Measurements from ENCODE around the gene SIGLEC9. TPM values are rescaled to one million over a fixed set of nuclear protein-coding genes. Genes with fewer than 3 reads are reported as not detected.

SIGLEC9 gene
- total and polyA plus RNA-seq, 2 of the 8 experiments (the other 6 are each of a cell fraction or from before 2014, with no cell fraction given), result not detected

DNA sequence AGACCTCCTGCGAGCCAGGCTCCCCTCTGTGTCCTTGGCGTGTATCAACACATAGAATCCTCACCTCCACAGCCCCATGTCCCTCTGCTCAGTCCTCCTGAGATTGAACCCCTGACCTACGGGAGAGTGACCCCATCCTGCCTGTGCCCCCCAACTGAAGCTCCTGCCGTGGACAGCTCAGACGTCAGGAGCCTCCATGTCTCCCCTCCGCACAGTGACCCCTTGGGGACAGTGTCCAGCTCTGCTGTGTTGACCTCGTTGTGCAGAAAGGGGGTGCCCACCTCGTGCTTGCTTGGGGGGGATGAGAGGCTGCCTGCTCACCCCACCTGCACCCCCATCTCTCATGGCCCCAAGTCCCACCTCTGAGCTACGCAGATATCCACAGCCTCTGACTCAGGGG, 490 bp upstream of the SIGLEC9 start:
- Histone ChIP-seq H3K56ac (replicated peaks; ENCODE audit: insufficient read length, low read depth, low read length) (no peak overlapping the region), H4K8ac (ENCODE audit: extremely low read depth, insufficient read depth, low read length) (no peak overlapping the region), H3K14ac (ENCODE audit: insufficient read length) (no peak overlapping the region), H2BK20ac (ENCODE audit: low read length) (no peak overlapping the region), H2BK120ac (replicated peaks; ENCODE audit: low read depth, low read length) (no peak overlapping the region), H3K36me3 (ENCODE audit: control insufficient read depth in 2 of 4, insufficient read depth in 4 of 4, low read length in 3 of 4) (no peaks in the 10 kb centered on the region), H3K23me2 (ENCODE audit: low read depth, low read length) (no peaks in the 10 kb centered on the region; the same call in 1 of the 2 replicates), H3K79me2 (ENCODE audit: control insufficient read depth in 1 of 2, insufficient read depth in 2 of 2, low read length in 2 of 2) (no peaks in the 10 kb centered on the region), H2BK15ac (ENCODE audit: low read length) (no peak overlapping the region), H2BK5ac (ENCODE audit: low read depth, low read length) (no peak overlapping the region), H3K23ac (ENCODE audit: insufficient read length) (no peak overlapping the region), H3K18ac (ENCODE audit: extremely low read depth, low read length) (no peak overlapping the region), H3K9ac (replicated peaks in 1 of 4; ENCODE audit: extremely low read depth in 1 of 4, low read depth in 3 of 4, low read length in 3 of 4) (no peak overlapping the region), H3K9me3 (ENCODE audit: insufficient read depth in 2 of 2, low read depth in 1 of 2, low read length in 1 of 2) (no peaks in the 10 kb centered on the region), H4K20me1 (replicated peaks in 1 of 2; ENCODE audit: control insufficient read depth in 1 of 2, insufficient read depth in 2 of 2, low read length in 2 of 2) (no peaks in the 10 kb centered on the region), H3K79me1 (ENCODE audit: low read depth, low read length) (no peaks in the 10 kb centered on the region), H3K4me2 (ENCODE audit: insufficient read depth in 1 of 2, low read depth in 2 of 2, low read length in 2 of 2) (no peak overlapping the region), H3K4me1 (replicated peaks in 1 of 4; ENCODE audit: control insufficient read depth in 3 of 4, insufficient read depth in 4 of 4, low read length in 3 of 4) (peaks cover 0 to 2% (median 0%) of the 10 kb centered on the region in 4 experiments; a peak in 1 of 7 replicates), H3K4ac (replicated peaks; ENCODE audit: insufficient read length, low read depth, low read length) (no peak overlapping the region), H4K5ac (ENCODE audit: insufficient read length, low read depth, low read length) (no peak overlapping the region), H3K4me3 (ENCODE audit: extremely low read depth in 1 of 4, insufficient read depth in 2 of 4, low read depth in 3 of 4, low read length in 4 of 4) (no peak overlapping the region), H3K27ac (ENCODE audit: low read depth, low read length) (no peak overlapping the region), H2BK12ac (ENCODE audit: low read depth, low read length) (no peak overlapping the region), H2AK5ac (ENCODE audit: low read depth, low read length) (no peak overlapping the region), H2AFZ (ENCODE audit: low read length) (no peak overlapping the region), H4K91ac (replicated peaks; ENCODE audit: insufficient read length, low read length) (no peak overlapping the region), H3K27me3 (replicated peaks in 1 of 4; ENCODE audit: control insufficient read depth in 3 of 4, extremely low read depth in 1 of 4, insufficient read depth in 3 of 4, low read length in 3 of 4) (no peaks in the 10 kb centered on the region; a peak in 1 of 7 replicates)
- ChIA-PET POLR2A (ENCODE audit: partially characterized antibody) (no interaction called here), CTCF (ENCODE audit: partially characterized antibody) (interaction anchor here (1.5 kb wide), 1 partner anchor 13 kb away, joined by 4 read pairs; no protein-coding TSS in a partner anchor)
- WGBS, 2 experiments (ENCODE audit: extremely low coverage in 1 of 2, insufficient coverage in 1 of 2, insufficient read length in 1 of 2, insufficient replicate concordance in 2 of 2, low coverage in 1 of 2, low lambda C conversion rate in 2 of 2, missing lambda C conversion rate in 1 of 2), result 80% methylated on average over 9 of the region's 9 CpGs; no CpG with 5 or more reads in 1 of the 2 experiments
- no peak for DNase-seq (ENCODE audit: low read depth in 1 of 2, low spot score in 2 of 2)
- no peak for FAIRE-seq
- TF ChIP-seq SUZ12 (IDR thresholded peaks at IDR 0.05; ENCODE audit: low read length), result no peak
- TF ChIP-seq POU5F1 (IDR thresholded peaks at IDR 0.05; ENCODE audit: low read depth, low read length), result no peak
- TF ChIP-seq HDAC6 (IDR thresholded peaks at IDR 0.05; ENCODE audit: low read depth, low read length), result no peak
- TF ChIP-seq MAFK (IDR thresholded peaks at IDR 0.05; ENCODE audit: low read depth, low read length), result no peak
- no peak for TF ChIP-seq TAF1 (IDR thresholded peaks at IDR 0.05; ENCODE audit: low read depth, low read length)
- no peak for TF ChIP-seq TBP (IDR thresholded peaks at IDR 0.05; ENCODE audit: low read depth, low read length)
- TF ChIP-seq TCF12 (IDR thresholded peaks at IDR 0.05; ENCODE audit: low read depth, low read length), result no peak
- no peak for TF ChIP-seq TAF7 (optimal IDR thresholded peaks at IDR 0.05; ENCODE audit: borderline replicate concordance, low read depth, low read length)
- TF ChIP-seq HDAC2 (IDR thresholded peaks at IDR 0.05; ENCODE audit: borderline replicate concordance in 1 of 2, low read depth in 2 of 2, low read length in 2 of 2), result no peak
- no peak for TF ChIP-seq CBX8 (IDR thresholded peaks at IDR 0.05; ENCODE audit: borderline replicate concordance, low read depth, low read length)
- TF ChIP-seq SIRT6 (IDR thresholded peaks at IDR 0.05; ENCODE audit: low read length), result no peak
- TF ChIP-seq RBBP5 (IDR thresholded peaks at IDR 0.05; ENCODE audit: borderline replicate concordance, low read depth, low read length), result no peak
- no peak for TF ChIP-seq KDM1A (IDR thresholded peaks at IDR 0.05; ENCODE audit: borderline replicate concordance, low read length)
- TF ChIP-seq RFX5 (IDR thresholded peaks at IDR 0.05; ENCODE audit: borderline replicate concordance, low read depth, low read length), result no peak
- no peak for TF ChIP-seq BACH1 (IDR thresholded peaks at IDR 0.05; ENCODE audit: low read length)

Measured in H1 (cell line).